Lower lobe of right lung (tissue), 2 donors: ENCODE data around the gene APBB2. TPM values are rescaled to one million over a fixed set of nuclear protein-coding genes. Genes with fewer than 3 reads are reported as not detected.

Source experiments
- ATAC-seq, 2 donors: fragments of 200-7000 bp; cut with Tn5 transposase; one replicate each; pipeline ENCODE4 v1.9.1; 2020 to 2022; ENCODE audit warnings: mild to moderate bottlenecking in 2 of 2, moderate library complexity in 2 of 2
- DNase-seq: peaks from one replicate; pipeline ENCODE4 v3.0.0-alpha.2; 2020
- H3K27ac ChIP-seq: fragments of 200-600 bp; one replicate; pipeline ENCODE4 v1.8.0; 2022
- H3K27me3 ChIP-seq: fragments of 200-600 bp; one replicate; pipeline ENCODE4 v1.8.0; 2022; ENCODE audit warnings: low read depth
- H3K36me3 ChIP-seq: fragments of 200-600 bp; one replicate; pipeline ENCODE4 v1.8.0; 2022; ENCODE audit warnings: mild to moderate bottlenecking
- H3K4me1 ChIP-seq: fragments of 200-600 bp; one replicate; pipeline ENCODE4 v1.8.0; 2022
- H3K4me3 ChIP-seq: fragments of 200-600 bp; one replicate; pipeline ENCODE4 v1.8.0; 2022; ENCODE audit warnings: mild to moderate bottlenecking
- H3K9me3 ChIP-seq: fragments of 200-600 bp; one replicate; pipeline ENCODE4 v1.8.0; 2022
- intact Hi-C: fragments of 100-400 bp; cut with DNase I; formaldehyde crosslinking; loops from one replicate; pipeline ENCODE4 v1.11.0; 2022
- total RNA-seq: library from RNA; stranded (reverse); fragmentation: NEBNext Ultra II Directional; extraction: Animal tissue kit (Norgen Biotek cat#: 25700); gene quantifications from one replicate; pipeline ENCODE4 v1.2.1, GENCODE V29; 2021
- TF ChIP-seq, protein P1 (sequence below): fragments of 200-600 bp; IDR thresholded peaks from one replicate; pipeline ENCODE4 v1.8.0; 2022; ENCODE audit warnings: antibody characterized with exemption, mild to moderate bottlenecking
- donor health status: DM: no; HTN: yes; CAD: no; lungs with severe emphysema.

APBB2 gene
- total RNA-seq, 1 donor from 2014 or later = 59.3 TPM

GRCh38 chr4:40890764-40891163 is 323.6 kb downstream of the APBB2 start:
- H3K27ac ChIP-seq = no peak overlapping the region
- TF ChIP-seq, protein P1, sequence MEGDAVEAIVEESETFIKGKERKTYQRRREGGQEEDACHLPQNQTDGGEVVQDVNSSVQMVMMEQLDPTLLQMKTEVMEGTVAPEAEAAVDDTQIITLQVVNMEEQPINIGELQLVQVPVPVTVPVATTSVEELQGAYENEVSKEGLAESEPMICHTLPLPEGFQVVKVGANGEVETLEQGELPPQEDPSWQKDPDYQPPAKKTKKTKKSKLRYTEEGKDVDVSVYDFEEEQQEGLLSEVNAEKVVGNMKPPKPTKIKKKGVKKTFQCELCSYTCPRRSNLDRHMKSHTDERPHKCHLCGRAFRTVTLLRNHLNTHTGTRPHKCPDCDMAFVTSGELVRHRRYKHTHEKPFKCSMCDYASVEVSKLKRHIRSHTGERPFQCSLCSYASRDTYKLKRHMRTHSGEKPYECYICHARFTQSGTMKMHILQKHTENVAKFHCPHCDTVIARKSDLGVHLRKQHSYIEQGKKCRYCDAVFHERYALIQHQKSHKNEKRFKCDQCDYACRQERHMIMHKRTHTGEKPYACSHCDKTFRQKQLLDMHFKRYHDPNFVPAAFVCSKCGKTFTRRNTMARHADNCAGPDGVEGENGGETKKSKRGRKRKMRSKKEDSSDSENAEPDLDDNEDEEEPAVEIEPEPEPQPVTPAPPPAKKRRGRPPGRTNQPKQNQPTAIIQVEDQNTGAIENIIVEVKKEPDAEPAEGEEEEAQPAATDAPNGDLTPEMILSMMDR = no peak
- no peaks in the 10 kb centered on the region for H3K4me1 ChIP-seq
- ATAC-seq (no peak), DNase-seq (no peak)
- H3K9me3 ChIP-seq = no peaks in the 10 kb centered on the region
- H3K36me3 ChIP-seq = peaks cover 61% of the 10 kb centered on the region
- H3K27me3 ChIP-seq = no peaks in the 10 kb centered on the region
- intact Hi-C loops = no loop called here
- no peak overlapping the region for H3K4me3 ChIP-seq

DNA sequence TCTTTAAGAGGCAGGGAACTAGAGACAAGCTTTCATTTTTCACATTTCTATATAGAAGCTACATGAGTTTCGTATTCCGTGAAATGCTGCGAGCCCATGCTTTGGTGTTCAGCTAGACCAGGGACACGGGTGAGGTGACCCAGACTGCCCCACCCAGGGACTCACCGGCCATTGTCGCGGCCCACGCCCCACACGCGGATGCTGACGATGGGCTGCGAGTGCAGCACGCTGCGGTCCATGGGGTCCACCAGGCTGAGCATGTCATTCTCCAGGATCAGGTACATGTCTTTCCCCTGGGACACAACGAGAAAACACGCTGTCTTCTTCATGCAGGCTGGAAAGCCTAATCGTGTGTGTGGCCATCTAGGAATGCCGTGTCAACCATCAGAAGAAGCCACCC is 324.1 kb downstream of the APBB2 start:
- Histone ChIP-seq H3K4me3 (no peak overlapping the region), H3K36me3 (peaks cover 62% of the 10 kb centered on the region), H3K27ac (no peak overlapping the region), H3K4me1 (no peaks in the 10 kb centered on the region), H3K27me3 (no peaks in the 10 kb centered on the region), H3K9me3 (no peaks in the 10 kb centered on the region)
- TF ChIP-seq, protein P1 = no peak
- DNase-seq (no peak), ATAC-seq (no peak)
- intact Hi-C loops = no loop called here

GRCh38 chr4:40888933-40889332 is 325.4 kb downstream of the APBB2 start:
- TF ChIP-seq, protein P1 = no peak
- no peaks in the 10 kb centered on the region for H3K27me3 ChIP-seq
- H3K9me3 ChIP-seq = no peaks in the 10 kb centered on the region
- ATAC-seq (no peak), DNase-seq (no peak)
- no peaks in the 10 kb centered on the region for H3K4me1 ChIP-seq
- H3K27ac ChIP-seq = no peak overlapping the region
- intact Hi-C loops = no loop called here
- H3K4me3 ChIP-seq = no peak overlapping the region
- peaks cover 60% of the 10 kb centered on the region for H3K36me3 ChIP-seq

- TF ChIP-seq, protein P1 = no peak
- no peaks in the 10 kb centered on the region for H3K27me3 ChIP-seq
- peaks cover 48% of the 10 kb centered on the region for H3K36me3 ChIP-seq
- H3K9me3 ChIP-seq = no peaks in the 10 kb centered on the region
- no peak overlapping the region for H3K4me3 ChIP-seq
- ATAC-seq = peak; percentile 82 to 91
- no peak overlapping the region for H3K27ac ChIP-seq
- intact Hi-C loops = no loop called here
- H3K4me1 ChIP-seq = no peaks in the 10 kb centered on the region
- DNase-seq = no peak
These were observed 326.6 kb downstream of the APBB2 start for GRCh38 chr4:40887764-40888131.

DNA sequence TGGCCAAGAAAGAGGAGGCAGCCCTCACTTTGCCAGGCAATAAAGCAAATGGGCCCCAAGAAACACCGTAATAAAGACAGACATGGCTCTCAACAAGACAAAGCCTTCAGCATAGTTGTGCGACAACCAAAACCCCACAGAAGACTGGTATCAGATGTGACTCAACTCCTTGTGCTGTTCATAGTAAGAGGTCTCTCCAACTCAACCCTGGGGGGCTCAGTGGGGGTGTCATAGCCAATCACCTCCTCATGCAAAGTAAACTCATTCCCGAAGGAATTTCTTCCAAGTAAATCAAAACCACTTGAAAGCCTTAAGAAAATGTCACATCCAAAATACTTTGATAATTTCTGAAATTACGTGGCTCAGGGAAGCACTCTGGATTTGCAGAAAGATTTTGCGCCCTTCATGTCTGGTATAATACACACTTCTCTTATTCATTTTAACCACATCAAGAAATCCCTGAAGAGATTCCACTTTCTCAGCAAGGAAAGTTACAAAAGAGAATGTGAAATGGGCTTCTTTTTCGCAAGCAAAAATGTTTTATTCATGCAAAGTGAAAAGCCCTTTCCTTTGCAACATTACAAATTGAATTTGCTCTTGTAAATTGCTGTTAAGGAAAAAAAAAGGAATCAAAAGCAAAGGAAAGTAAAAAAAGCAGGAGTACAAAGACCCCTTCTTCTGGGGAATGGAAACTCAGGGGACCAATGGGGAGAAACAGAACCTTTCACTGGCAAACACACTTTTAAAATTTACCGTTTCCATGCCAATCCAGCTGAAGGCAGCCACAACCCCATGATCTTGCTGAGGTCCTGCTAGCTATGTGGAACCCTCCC is 327.2 kb downstream of the APBB2 start:
- ATAC-seq = no peak
- TF ChIP-seq, protein P1 = no peak
- DNase-seq = no peak
- Histone ChIP-seq H3K27me3 (no peaks in the 10 kb centered on the region), H3K36me3 (peaks cover 46% of the 10 kb centered on the region), H3K9me3 (no peaks in the 10 kb centered on the region), H3K27ac (no peak overlapping the region), H3K4me3 (no peak overlapping the region), H3K4me1 (no peaks in the 10 kb centered on the region)
- intact Hi-C loops = no loop called here
